Measurements from ENCODE around the gene HGS.
"Not testable (repeated sequence)": the region's sequence is repeated elsewhere in the genome, so short reads cannot be mapped to it uniquely, and the experiment has no call there.

Gene HGS

DNA sequence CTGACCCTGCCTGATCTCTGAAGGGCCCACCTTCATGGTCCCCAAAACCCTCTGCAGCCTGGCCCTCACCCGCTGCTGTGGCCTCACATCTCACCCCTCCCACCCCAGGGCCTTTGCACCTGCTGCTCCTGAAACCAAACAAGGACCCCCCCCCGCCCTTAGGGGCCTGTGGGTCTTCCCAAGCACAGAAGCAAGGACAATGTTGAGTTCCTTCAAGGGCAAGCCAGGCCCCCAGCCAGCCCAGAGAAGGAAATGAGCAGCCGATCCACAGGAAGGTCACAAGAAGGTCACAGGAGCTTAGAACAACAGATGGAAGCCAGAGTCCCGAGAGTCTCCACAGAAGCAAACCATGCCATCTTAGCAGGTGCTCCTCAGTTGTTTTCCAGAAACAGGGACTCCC lies 27.0 kb upstream of the HGS start:
- no peak for DNase-seq

- DNase-seq: no peak
Observed at GRCh38 chr17:81659038-81659437, 24.8 kb upstream of the HGS start.

GRCh38 chr17:81660441-81660840 lies 23.4 kb upstream of the HGS start:
- DNase-seq: no peak

DNA sequence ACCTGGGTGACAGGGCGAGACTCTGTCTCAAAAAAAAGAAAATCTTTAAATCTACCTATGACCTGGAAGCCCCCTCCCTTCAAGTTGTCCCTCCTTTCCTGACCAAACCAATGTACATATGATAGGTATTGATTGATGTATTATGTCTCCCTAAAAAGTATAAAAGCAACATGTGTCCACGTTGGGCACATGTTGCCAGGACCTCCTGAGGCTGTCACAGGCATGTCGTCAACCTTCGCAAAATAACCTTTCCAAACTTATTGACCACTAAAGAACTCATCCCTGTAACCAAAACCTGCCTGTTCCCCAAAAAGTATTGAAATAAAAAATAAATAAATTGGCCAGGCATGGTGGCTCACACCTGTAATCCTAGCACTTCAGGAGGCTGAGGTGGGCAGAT lies 21.8 kb upstream of the HGS start:
- no peak for DNase-seq

GRCh38 chr17:81664051-81664470 lies 19.8 kb upstream of the HGS start:
- DNase-seq: no peak

GRCh38 chr17:81665205-81666091 lies 18.4 kb upstream of the HGS start:
- DNase-seq: no peak

GRCh38 chr17:81666092-81666341 lies 17.8 kb upstream of the HGS start:
- no peak for DNase-seq

DNA sequence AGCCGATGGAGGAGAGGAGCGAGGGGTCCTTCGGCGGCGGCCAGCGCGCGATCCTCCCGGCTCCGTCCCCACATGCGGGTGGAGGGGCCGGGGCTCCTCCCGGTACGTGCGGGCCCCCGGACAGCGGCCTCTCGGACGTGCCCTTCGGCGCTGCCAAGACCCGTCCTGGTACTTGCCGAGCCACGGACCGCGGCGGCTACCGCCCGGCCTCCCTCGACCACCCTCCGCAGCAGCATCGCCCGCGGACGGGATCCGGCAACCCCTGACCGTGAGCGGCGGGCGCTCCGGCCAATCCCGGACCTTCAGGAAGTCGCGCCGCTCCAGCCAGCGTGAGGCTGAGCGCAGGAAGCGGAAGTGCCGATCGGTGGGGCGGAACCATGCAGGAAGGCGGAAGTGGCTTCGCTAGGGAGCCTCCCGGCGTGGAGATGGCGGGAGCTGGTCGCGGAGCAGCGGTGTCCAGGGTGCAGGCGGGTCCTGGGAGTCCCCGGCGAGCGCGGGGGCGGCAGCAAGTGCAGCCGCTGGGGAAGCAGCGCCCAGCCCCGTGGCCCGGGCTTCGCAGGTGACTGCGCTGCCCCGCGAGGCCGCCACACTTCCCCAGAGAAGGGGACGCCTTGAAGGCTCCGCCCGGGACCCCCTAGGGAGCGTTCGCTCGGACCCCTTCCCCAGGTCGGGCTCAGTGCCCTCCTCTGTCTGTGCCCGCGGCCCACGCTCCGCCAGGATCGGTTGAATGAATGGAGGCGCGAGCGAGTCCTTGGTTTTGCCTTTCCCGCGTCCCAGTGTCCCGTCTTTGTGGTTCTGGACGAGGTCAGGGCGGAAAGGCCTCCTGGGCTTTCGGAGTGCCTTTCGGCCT lies 17.2 kb upstream of the HGS start, which contains the start of the genes CCDC137 and OXLD1:
TSS of gene CCDC137 (plus strand) at position 396 of the 850 bp plus-strand sequence. CDS start at position 426, 30 bp downstream.
TSS of gene OXLD1 (minus strand) at position 264 of the 850 bp plus-strand sequence. CDS start at position 236, 28 bp downstream.
- peak; percentile 92 to 93 for DNase-seq

- DNase-seq: no peak
Observed at GRCh38 chr17:81667754-81668153, 16.1 kb upstream of the HGS start.

- no peak for DNase-seq
Observed at GRCh38 chr17:81672504-81672903, 11.3 kb upstream of the HGS start.

DNA sequence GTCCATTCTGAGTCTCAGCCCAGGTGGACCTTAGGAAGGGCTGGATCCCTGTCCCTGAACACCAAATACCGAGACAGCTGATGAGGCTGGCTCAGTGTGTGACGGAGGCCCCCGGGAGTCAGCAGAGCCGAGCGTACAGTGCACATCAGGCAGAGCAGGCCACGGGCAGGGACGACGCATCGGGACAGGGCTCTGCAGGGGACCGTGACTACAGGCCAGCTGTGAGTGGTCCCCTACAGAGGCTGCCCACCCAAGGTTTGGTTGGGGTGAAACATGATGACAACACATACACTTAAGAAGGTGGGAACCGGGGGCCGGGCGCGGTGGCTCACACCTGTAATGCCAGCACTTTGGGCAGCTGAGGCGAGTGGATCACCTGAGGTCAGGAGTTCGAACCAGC lies 10.9 kb upstream of the HGS start:
- no peak for DNase-seq

DNA sequence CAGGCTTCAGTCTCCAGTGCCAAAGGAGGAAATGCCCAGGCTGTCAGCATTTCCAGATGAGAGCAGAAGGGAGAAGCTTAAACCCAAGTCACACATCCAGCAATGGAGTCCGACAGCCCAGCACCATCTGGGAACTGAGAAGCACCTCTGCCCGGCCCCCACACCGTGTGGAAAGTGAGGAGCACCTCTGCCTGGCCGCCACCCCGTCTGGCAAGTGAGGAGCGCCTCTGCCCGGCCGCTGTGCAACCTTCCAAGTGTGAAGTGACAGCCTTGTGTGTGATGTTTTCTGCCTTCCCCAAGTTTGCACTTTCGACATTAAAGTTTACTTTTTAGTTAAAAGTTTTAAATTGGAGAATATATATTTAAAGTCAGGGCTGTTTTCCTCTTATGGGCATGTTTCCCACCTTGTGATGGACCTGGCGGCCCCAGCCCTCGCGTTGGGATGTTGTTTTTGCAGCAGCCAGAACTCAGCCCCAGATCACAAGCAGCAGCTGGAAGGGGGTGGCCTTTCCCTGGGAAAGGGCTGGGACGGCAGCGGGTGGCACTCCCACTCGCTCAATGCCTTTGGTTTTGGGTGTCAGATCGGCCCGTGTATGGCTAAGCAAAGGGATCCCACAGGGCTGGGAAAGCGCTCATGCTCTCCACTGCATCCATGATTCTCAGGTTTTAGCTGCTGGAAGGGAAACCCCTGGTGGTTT lies 10.1 kb upstream of the HGS start:
- no peak for DNase-seq

DNA sequence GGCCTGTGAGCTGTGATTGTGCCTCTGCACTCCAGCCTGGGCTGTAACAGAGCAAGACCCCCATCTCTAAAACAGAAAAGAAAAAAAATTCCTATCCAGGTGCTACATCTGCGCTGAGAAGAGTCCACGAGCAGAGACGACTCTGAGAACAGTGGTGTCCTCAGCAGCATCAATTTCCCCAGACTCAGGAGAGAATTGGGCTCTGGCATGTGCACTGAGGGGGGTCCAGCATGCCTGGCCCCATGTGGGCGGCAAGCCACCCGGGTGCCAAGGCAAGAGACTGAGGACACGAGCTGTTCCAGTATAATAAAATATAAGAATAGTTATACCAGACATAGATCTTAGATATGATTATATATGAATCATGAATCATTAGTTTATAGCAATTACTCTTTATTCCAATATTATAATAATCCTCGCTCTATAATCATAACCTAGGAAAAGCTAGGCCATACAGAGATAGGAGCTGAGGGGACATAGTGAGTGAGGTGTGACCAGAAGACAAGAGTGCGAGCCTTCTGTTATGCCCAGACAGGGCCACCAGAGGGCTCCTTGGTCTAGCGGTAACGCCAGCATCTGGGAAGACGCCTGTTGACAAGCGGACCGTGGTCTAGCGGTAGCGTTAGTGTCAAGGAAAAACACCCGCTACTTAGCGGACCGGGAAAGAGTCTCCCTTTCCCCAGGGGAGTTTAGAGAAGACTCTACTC lies 8.1 kb upstream of the HGS start:
- not testable (repeated sequence) for DNase-seq

DNA sequence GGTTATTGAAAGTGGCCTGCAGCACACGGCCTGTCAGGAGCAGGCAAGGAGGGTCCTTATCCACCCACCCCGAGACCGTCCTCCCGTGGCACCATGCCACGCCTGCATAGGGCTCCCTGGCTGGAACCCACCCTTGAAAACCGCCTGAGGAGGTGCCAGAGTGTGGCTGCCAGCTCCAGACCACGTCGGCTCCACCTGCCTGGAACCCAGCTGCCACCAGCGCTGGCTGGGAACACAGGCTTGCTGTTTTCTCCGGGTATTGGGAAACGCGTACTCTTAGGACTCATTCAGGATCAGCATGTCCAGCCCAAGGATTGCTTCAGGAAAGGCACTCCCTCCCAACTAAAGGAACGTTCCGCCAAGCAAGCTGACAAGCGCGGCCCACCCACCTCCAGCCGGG lies 6.9 kb upstream of the HGS start:
- no peak for DNase-seq

- no peak for DNase-seq
Observed at GRCh38 chr17:81680150-81680549, 3.7 kb upstream of the HGS start.

- DNase-seq: no peak
Observed at GRCh38 chr17:81681672-81682071, 2.1 kb upstream of the HGS start.

GRCh38 chr17:81682565-81683207 lies 1.1 kb upstream of the HGS start:
- no peak for DNase-seq

- DNase-seq: no peak
Observed at GRCh38 chr17:81683208-81683583, 615 bp upstream of the HGS start.

DNA sequence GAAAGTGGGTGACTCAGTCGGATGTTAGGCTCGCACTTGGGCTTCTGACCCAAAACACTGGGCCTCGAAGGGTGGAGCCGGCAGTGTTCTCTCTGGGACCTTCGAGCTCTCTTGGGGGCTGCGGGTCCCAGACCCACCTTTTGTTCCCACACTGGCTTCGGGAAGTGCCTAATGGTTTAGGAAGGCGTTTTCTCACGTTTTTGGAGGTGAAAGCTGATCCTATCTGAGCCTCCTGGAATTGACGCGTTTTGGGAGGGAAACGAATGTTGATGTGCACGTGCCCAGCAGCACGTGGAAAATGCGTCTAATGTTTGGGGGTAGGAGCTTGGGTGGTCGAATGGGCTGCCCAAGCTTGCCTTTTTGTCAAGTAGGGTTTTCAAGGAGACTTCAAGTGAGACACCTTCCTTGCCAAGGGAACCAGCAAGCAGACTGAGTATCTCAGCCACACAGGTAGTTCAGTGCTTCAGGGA lies 666 bp downstream of the HGS start:
- no peak for DNase-seq

DNA sequence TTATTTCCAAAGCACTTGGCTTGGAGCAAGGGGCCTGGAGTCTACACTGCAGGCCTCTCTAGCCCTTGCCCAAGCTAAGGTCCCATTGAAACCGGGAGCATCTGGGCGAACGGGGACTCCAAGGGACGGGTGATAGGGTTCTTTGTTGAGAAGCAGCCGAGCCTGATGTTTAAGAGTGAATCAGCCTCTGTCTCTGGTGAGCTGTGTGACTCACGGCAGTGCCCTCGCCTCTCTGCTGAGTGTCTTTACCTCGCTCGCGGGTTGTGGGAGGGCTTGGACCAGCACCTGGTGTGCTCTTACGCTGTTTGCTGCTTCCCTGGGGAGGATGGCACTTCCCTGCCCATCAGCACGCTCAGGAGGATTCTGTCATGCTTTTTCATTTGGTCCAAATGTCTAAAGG lies 1.3 kb downstream of the HGS start:
- DNase-seq: no peak

- no peak for DNase-seq
Observed at GRCh38 chr17:81686614-81687013, 2.8 kb downstream of the HGS start.

Data from hippocampal formation (tissue), 2 donors.